K562 (cell line): ENCODE data around the gene TMC4. TPM values are rescaled to one million over a fixed set of nuclear protein-coding genes. Genes with fewer than 3 reads are reported as not detected.

ENCODE experiments used
- ATAC-seq: fragments of 200-7000 bp; cut with Tn5 transposase; 3 replicates; pipeline ENCODE4 v1.9.1; 2020; ENCODE audit warnings: moderate library complexity
- BruUV-seq: library from RNA; stranded (reverse); fragments of 400-500 nt; replicated peaks from 2 replicates; lab custom pipeline; 2021; lab: Mats Ljungman, UMichigan
- CTCF ChIA-PET: fragments of 300-600 bp; formaldehyde crosslinking; extraction: SDS; loops from one replicate; lab custom pipeline; 2021; ENCODE audit warnings: low intra/inter-chr PET ratio; lab: Yijun Ruan, JAX
- POLR2A ChIA-PET: fragments of 300-600, 350-650 bp; sonication (Branson Sonifier 250); formaldehyde crosslinking; extraction: SDS; loops from one replicate; lab custom pipeline; 2021; ENCODE audit warnings: antibody characterized with exemption, inconsistent platforms; lab: Yijun Ruan, JAX
- DNase-seq, 4 experiments: peaks; one replicate each; pipeline versions ENCODE4 v3.0.0 to v3.0.0-alpha.2; 2011 to 2018; ENCODE audit warnings: low spot score in 3 of 4, mixed read lengths in 3 of 4; ENCODE audit errors: extremely low read depth in 1 of 4
- FAIRE-seq: peaks from 2 replicates; lab custom pipeline; 2011; peaks lifted over from hg19 to GRCh38; lab: Jason Lieb, UNC
- H2AFZ ChIP-seq: 2 replicates; pipeline ENCODE4 v1.6.0; 2011; ENCODE audit warnings: low read depth, low read length, control low read depth, inconsistent platforms
- H3K27ac ChIP-seq: fragments of 200-600 bp; 3 replicates; pipeline ENCODE4 v1.8.0; 2011; ENCODE audit warnings: low read depth, mild to moderate bottlenecking, control low read depth, inconsistent platforms, low read length, moderate library complexity, mixed read lengths; ENCODE audit errors: extremely low read depth
- H3K27me3 ChIP-seq, 2 experiments: fragments of 300-600 bp in 1 of 2; 2 replicates in 1 of 2; 3 replicates in 1 of 2; pipeline versions ENCODE4 v1.6.0 to v1.8.0; 2011; ENCODE audit warnings: inconsistent platforms in 2 of 2, low read length in 2 of 2, mild to moderate bottlenecking in 1 of 2, mixed read lengths in 1 of 2, moderate library complexity in 1 of 2; ENCODE audit not compliant: control insufficient read depth in 2 of 2, insufficient read depth in 2 of 2
- H3K36me3 ChIP-seq: fragments of 300-600 bp; 3 replicates; pipeline ENCODE4 v1.8.0; 2011; ENCODE audit warnings: mild to moderate bottlenecking, low read length, inconsistent platforms; ENCODE audit not compliant: control insufficient read depth, insufficient read depth
- H3K4me1 ChIP-seq, 2 experiments: fragments of 200-600 bp in 1 of 2; replicated peaks in 1 of 2; 2 replicates in 1 of 2; 3 replicates in 1 of 2; pipeline versions ENCODE4 v1.5.1 to v1.8.0; 2011; ENCODE audit warnings: inconsistent platforms in 2 of 2, low read length in 2 of 2, mild to moderate bottlenecking in 1 of 2, mixed read lengths in 1 of 2, moderate library complexity in 1 of 2; ENCODE audit not compliant: control insufficient read depth in 2 of 2, insufficient read depth in 2 of 2
- H3K4me2 ChIP-seq: 2 replicates; pipeline ENCODE4 v1.6.1; 2011; ENCODE audit warnings: low read length, control low read depth, inconsistent platforms, mixed read lengths; ENCODE audit not compliant: insufficient read depth
- H3K4me3 ChIP-seq: fragments of 200-600 bp; sonication (generic), shearing (Covaris generic); 2 replicates; pipeline ENCODE4 v1.5.1; 2016; ENCODE audit warnings: control low read depth, inconsistent platforms
- H3K79me2 ChIP-seq: fragments of 200-600 bp; 3 replicates; pipeline ENCODE4 v1.8.0; 2011; ENCODE audit warnings: low read length, inconsistent platforms; ENCODE audit not compliant: control insufficient read depth, insufficient read depth
- H3K9ac ChIP-seq, 2 experiments: 2 replicates each; pipeline versions ENCODE4 v1.6.0 to v1.6.1; 2011; ENCODE audit warnings: low read depth in 2 of 2, low read length in 2 of 2, control low read depth in 1 of 2, inconsistent platforms in 1 of 2, mild to moderate bottlenecking in 1 of 2, mixed read lengths in 1 of 2; ENCODE audit not compliant: insufficient read depth in 1 of 2
- H3K9me1 ChIP-seq: one replicate; pipeline ENCODE4 v1.6.0; 2011; ENCODE audit warnings: inconsistent platforms, mild to moderate bottlenecking, low read length, moderate library complexity; ENCODE audit not compliant: control insufficient read depth, insufficient read depth
- H3K9me3 ChIP-seq: replicated peaks from 2 replicates; pipeline ENCODE4 v1.5.1; 2011; ENCODE audit warnings: low read depth, low read length, inconsistent platforms; ENCODE audit not compliant: control insufficient read depth, insufficient read depth
- H4K20me1 ChIP-seq: replicated peaks from 2 replicates; pipeline ENCODE4 v1.6.1; 2011; ENCODE audit warnings: low read length, inconsistent platforms, mixed read lengths; ENCODE audit not compliant: control insufficient read depth, insufficient read depth
- E2F4 ChIP-seq: sonication (generic); formaldehyde crosslinking; IDR thresholded peaks from 2 replicates; pipeline ENCODE4 v1.8.0; 2022; ENCODE audit warnings: mild to moderate bottlenecking, low read depth, missing genetic modification reagents
- EGR1 ChIP-seq: fragments of 450-650 bp; conservative IDR thresholded peaks from 2 replicates; pipeline ENCODE4 v1.6.1; 2017; ENCODE audit warnings: mild to moderate bottlenecking
- FOXM1 ChIP-seq, 2 experiments: fragments of 450-650 bp in 1 of 2; sonication (generic) in 1 of 2; formaldehyde crosslinking in 1 of 2; IDR thresholded peaks; 2 replicates each; pipeline versions ENCODE4 v1.6.1 to v1.9.0; 2017 to 2022; ENCODE audit warnings: low read depth in 2 of 2, mild to moderate bottlenecking in 2 of 2, missing genetic modification reagents in 1 of 2, moderate library complexity in 1 of 2
- GATAD2A ChIP-seq: fragments of 450-650 bp; IDR thresholded peaks from 2 replicates; pipeline ENCODE4 v1.6.1; 2017
- HDAC3 ChIP-seq: fragments of 450-650 bp; IDR thresholded peaks from 2 replicates; pipeline ENCODE4 v1.6.1; 2018; ENCODE audit warnings: borderline replicate concordance, mild to moderate bottlenecking, moderate library complexity; ENCODE audit not compliant: partially characterized antibody
- KAT7 ChIP-seq: sonication (generic); formaldehyde crosslinking; IDR thresholded peaks from 2 replicates; pipeline ENCODE4 v1.8.0; 2022; ENCODE audit warnings: missing genetic modification reagents, mild to moderate bottlenecking, borderline replicate concordance
- NCOA4 ChIP-seq: fragments of 450-650 bp; IDR thresholded peaks from 2 replicates; pipeline ENCODE4 v1.6.1; 2018; ENCODE audit warnings: mild to moderate bottlenecking; ENCODE audit not compliant: partially characterized antibody
- NONO ChIP-seq, 2 experiments: fragments of 200-400 bp in 1 of 2; fragments of 450-650 bp in 1 of 2; formaldehyde crosslinking in 1 of 2; IDR thresholded peaks; 2 replicates each; pipeline ENCODE4 v1.6.1; 2017; ENCODE audit warnings: low read depth in 2 of 2, mild to moderate bottlenecking in 2 of 2, moderate library complexity in 2 of 2, low read length in 1 of 2
- SUPT5H ChIP-seq: fragments of 450-650 bp; IDR thresholded peaks from 2 replicates; pipeline ENCODE4 v1.6.1; 2016
- VEZF1 ChIP-seq: fragments of 200-800 bp; sonication (Bioruptor generic); IDR thresholded peaks from 2 replicates; pipeline ENCODE4 v1.6.1; 2017; ENCODE audit warnings: missing genetic modification characterization, missing compliant biosample characterization
- XRCC4 ChIP-seq: IDR thresholded peaks from one replicate; pipeline ENCODE4 v1.6.1; 2011; ENCODE audit not compliant: insufficient read depth, insufficient read length; ENCODE audit errors: extremely low read depth
- ZMIZ1 ChIP-seq, 2 experiments: fragments of 150-350 bp in 1 of 2; IDR thresholded peaks; 2 replicates each; pipeline ENCODE4 v1.6.1; 2012 to 2016; ENCODE audit warnings: low read depth in 2 of 2, low read length in 2 of 2, mild to moderate bottlenecking in 1 of 2, moderate library complexity in 1 of 2
- ZNF655 ChIP-seq: fragments of 250-450 bp; sonication (Bioruptor Pico); IDR thresholded peaks from 2 replicates; pipeline ENCODE4 v1.5.0; 2021
- ZNF77 ChIP-seq: fragments of 250-450 bp; sonication (Bioruptor Pico); IDR thresholded peaks from 2 replicates; pipeline ENCODE4 v1.5.0; 2020
- WGBS: fragments of 100-300 bp; shearing (Covaris generic); methylation state at CpG from one replicate; pipeline ENCODE4 v1.1.6; 2016; ENCODE audit warnings: low coverage, mixed read lengths; ENCODE audit not compliant: insufficient coverage; ENCODE audit errors: missing lambda C conversion rate; 5-methylcytosine and 5-hydroxymethylcytosine counted together
- in situ Hi-C: fragments of 300-500 bp; cut with MboI; formaldehyde crosslinking; loops from 4 replicates; pipeline ENCODE4 v1.15.0; 2018; ENCODE audit warnings: inconsistent platforms, mixed read lengths
- intact Hi-C: fragments of 100-400 bp; cut with micrococcal nuclease; formaldehyde crosslinking; loops from 2 replicates; pipeline ENCODE4 v1.14.2; 2022
- polyA plus RNA-seq, 8 experiments: library from polyadenylated mRNA; depleted of rRNA in 4 of 8; stranded (reverse) in 5 of 8; unstranded in 3 of 8; fragments of >200 nt; fragmentation: Nextera tagmentation in 2 of 8; fragmentation: Illumina TruSeq in 1 of 8; extraction: Ambion mirVana in 2 of 8; extraction: Trizol in 1 of 8; gene quantifications; 2 replicates each; pipeline versions ENCODE4 v1.2.1 to v1.2.3, GENCODE V29; 2011 to 2014; ENCODE audit warnings: inconsistent platforms in 1 of 8, missing spikeins in 1 of 8
- total RNA-seq, 7 experiments: library from RNA; depleted of rRNA in 6 of 7; stranded (reverse); fragments of >200 nt in 6 of 7; fragmentation: Illumina TruSeq in 2 of 7; extraction: Trizol in 2 of 7; gene quantifications; 2 replicates each; pipeline versions ENCODE4 v1.2.1 to v1.2.3, GENCODE V29; 2011 to 2021; ENCODE audit warnings: low replicate concordance in 1 of 7

TMC4 gene
- total and polyA plus RNA-seq, 9 of the 15 experiments (the other 6 are each of a cell fraction or from before 2014, with no cell fraction given), result 0.12 to 0.79 (median 0.36) TPM; not detected in 2

GRCh38 chr19:54189145-54189734 is 16.3 kb upstream of the TMC4 start, which contains the start of gene MBOAT7:
Gene MBOAT7 (minus strand): TSS chr19:54189580. CDS start chr19:54188508, 1,072 bp downstream.
- peak within 1 kb of the TSS; percentile 98 to 99 for H3K9ac ChIP-seq
- peak within 1 kb of the TSS; percentile 93 for H3K4me2 ChIP-seq
- peaks cover 56% of the 10 kb centered on the region for H3K79me2 ChIP-seq
- H3K27ac ChIP-seq, result peak within 1 kb of the TSS; percentile 100
- peaks cover 5% of the 10 kb centered on the region for H3K9me1 ChIP-seq
- peak within 1 kb of the TSS; percentile 96 for H3K4me3 ChIP-seq
- POLR2A ChIA-PET, result interaction anchor here (0.8 to 7.0 kb wide), 13 partner anchors 9 to 52 kb away, joined by 4 to 206 read pairs (median 6); partner anchors contain the start of genes CNOT3, LENG1, RPS9 and TMC4
- 2% methylated on average over 25 of the region's 64 CpGs for WGBS
- intact Hi-C loops (loop anchor here (2.0 to 5.0 kb wide), 2 partner anchors 20 to 43 kb away; no protein-coding TSS in a partner anchor), in situ Hi-C loops (no loop called here)
- CTCF ChIA-PET, result no interaction called here
- no peaks in the 10 kb centered on the region for H3K27me3 ChIP-seq
- no peaks in the 10 kb centered on the region for H4K20me1 ChIP-seq
- peak within 1 kb of the TSS; percentile 98 for H2AFZ ChIP-seq
- no TSS peak for BruUV-seq
- FAIRE-seq (no peak), DNase-seq (peak in 2 of 4 experiments; percentile 74 to 76), ATAC-seq (peak; percentile 52)
- no peaks in the 10 kb centered on the region for H3K9me3 ChIP-seq
- H3K4me1 ChIP-seq, result peaks cover 27 to 50% of the 10 kb centered on the region in 2 experiments
- peaks cover 49% of the 10 kb centered on the region for H3K36me3 ChIP-seq
- TF ChIP-seq FOXM1 (IDR thresholded peaks at IDR 0.05; ENCODE audit: low read depth) (no peak), FOXM1 (CRISPR knock-in tag; IDR thresholded peaks at IDR 0.05; ENCODE audit: low read depth) (peak; percentile 85), ZMIZ1 (IDR thresholded peaks at IDR 0.05; ENCODE audit: low read depth in 2 of 2, low read length in 2 of 2) (no peak), GATAD2A (0 out of 2 replicates have a peak, but pooled peaks have one; percentile 44), KAT7 (CRISPR knock-in tag) (no peak), NCOA4 (no peak), EGR1 (peak; percentile 84), SUPT5H (peak; percentile 77), XRCC4 (no peak), E2F4 (no peak; the same call in 1 of the 2 replicates), NONO (IDR thresholded peaks at IDR 0.05; ENCODE audit: low read depth in 2 of 2, low read length in 1 of 2) (peak; percentile 46 to 82; a peak in 1 of 4 replicates), HDAC3 (no peak), VEZF1 (CRISPR knock-in tag) (peak; percentile 56), ZNF77 (CRISPR knock-in tag) (no peak), ZNF655 (no peak)
